Measurements from ENCODE around the gene ICA1. TPM values are rescaled to one million over a fixed set of nuclear protein-coding genes. Genes with fewer than 3 reads are reported as not detected.

ICA1 gene
- total RNA-seq, 2 experiments from 2014 or later = 2.3 to 2.4 TPM

Other genes starting within 250 kb of the ICA1 start
- gene NXPH1, start 171.4 kb upstream of the ICA1 start, total RNA-seq = not detected